ENCODE measurements around the gene SLC35E2B.

DNA sequence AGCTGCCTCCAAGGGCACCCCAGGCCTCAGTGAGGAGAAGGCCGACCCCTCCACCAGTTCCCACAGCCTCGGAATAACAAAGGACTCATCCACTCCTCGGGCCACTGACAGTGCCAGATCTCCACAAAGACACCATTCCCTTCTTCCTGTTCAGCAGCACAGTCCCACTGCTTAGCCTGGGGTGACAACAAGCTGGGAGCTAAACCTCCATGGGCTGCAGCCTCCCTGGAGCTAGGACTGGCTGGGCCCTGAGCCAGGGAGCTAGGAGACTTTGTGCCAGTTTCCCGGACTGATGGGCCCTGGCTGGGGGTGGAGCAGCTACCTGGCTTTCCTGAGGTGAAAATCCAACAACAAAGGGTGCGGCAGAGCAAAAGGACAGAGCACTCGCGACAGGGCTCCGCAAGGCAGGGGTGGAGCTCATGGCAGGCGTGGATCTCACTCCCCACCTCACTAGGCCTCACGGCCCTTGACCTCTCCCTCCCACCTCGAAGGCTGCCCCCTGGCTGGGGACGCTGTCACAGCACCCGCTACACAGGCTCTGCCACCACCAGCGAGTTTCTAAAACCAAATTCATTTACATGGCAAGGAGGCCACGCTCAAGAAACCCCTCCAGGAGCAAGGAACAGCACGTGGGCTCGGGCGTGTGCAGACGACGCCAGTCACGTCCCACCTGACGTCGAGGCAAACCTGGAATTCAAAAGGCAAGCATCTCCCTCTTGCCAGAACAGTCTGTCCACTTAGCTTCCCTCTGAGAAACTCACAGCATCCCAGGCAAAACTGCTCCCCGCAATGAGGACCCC lies 13.8 kb downstream of the SLC35E2B start:
- TF ChIP-seq, protein P1, sequence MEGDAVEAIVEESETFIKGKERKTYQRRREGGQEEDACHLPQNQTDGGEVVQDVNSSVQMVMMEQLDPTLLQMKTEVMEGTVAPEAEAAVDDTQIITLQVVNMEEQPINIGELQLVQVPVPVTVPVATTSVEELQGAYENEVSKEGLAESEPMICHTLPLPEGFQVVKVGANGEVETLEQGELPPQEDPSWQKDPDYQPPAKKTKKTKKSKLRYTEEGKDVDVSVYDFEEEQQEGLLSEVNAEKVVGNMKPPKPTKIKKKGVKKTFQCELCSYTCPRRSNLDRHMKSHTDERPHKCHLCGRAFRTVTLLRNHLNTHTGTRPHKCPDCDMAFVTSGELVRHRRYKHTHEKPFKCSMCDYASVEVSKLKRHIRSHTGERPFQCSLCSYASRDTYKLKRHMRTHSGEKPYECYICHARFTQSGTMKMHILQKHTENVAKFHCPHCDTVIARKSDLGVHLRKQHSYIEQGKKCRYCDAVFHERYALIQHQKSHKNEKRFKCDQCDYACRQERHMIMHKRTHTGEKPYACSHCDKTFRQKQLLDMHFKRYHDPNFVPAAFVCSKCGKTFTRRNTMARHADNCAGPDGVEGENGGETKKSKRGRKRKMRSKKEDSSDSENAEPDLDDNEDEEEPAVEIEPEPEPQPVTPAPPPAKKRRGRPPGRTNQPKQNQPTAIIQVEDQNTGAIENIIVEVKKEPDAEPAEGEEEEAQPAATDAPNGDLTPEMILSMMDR (IDR thresholded peaks at IDR 0.05), result peak in 1 of 4 experiments; percentile 33
- no peak for TF ChIP-seq EP300 (IDR thresholded peaks at IDR 0.05)
- TF ChIP-seq POLR2A (IDR thresholded peaks at IDR 0.05), result no peak

Measured in sigmoid colon (tissue), 4 donors.